Fibroblast of pulmonary artery (primary cell): ENCODE measurements around the gene LRRC32.
"Not testable (repeated sequence)": the region's sequence is repeated elsewhere in the genome, so short reads cannot be mapped to it uniquely, and the experiment has no call there.

Experiments
- DNase-seq: peaks from one replicate; pipeline ENCODE4 v3.0.0-alpha.2; 2010; ENCODE audit warnings: low read depth
- H3K4me3 ChIP-seq: replicated peaks from 2 replicates; pipeline ENCODE4 v1.5.1; 2011; ENCODE audit warnings: low read depth, mild to moderate bottlenecking, control low read depth, low read length, moderate library complexity
- CTCF ChIP-seq: IDR thresholded peaks from 2 replicates; pipeline ENCODE4 v1.5.1; 2011; ENCODE audit warnings: mild to moderate bottlenecking, control low read depth, low read length, inconsistent platforms; ENCODE audit errors: missing control alignments

The LRRC32 gene

GRCh38 chr11:76644591-76644990 lies 26.0 kb downstream of the LRRC32 start:
- DNase-seq, result no peak
- no peak overlapping the region for H3K4me3 ChIP-seq
- TF ChIP-seq CTCF, result no peak

GRCh38 chr11:76643711-76644110 lies 26.8 kb downstream of the LRRC32 start:
- not testable (repeated sequence) for DNase-seq, H3K4me3 ChIP-seq

GRCh38 chr11:76642341-76642740 lies 28.2 kb downstream of the LRRC32 start:
- TF ChIP-seq CTCF, result no peak
- no peak overlapping the region for H3K4me3 ChIP-seq
- DNase-seq, result no peak

DNA sequence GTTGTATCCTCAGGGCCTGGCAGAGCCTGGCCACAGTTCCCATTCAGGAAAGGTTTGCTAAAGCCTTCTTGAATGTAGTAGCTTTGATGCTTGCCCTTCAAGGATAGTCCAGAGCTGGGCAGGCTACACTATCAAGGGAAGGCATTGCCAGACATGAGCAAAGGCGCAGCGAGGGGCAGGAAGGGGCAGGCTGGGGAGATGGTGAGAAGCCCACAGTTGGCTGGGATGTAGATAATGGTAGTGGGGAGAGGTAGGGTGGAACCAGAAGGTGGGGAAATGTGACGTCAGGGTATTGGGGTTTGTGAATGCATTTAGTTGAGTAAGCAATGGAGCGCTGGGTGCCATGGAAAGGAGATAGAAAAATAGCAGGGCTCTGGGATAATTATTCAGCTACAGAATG lies 28.6 kb downstream of the LRRC32 start:
- no peak for DNase-seq
- no peak for TF ChIP-seq CTCF
- no peak overlapping the region for H3K4me3 ChIP-seq

DNA sequence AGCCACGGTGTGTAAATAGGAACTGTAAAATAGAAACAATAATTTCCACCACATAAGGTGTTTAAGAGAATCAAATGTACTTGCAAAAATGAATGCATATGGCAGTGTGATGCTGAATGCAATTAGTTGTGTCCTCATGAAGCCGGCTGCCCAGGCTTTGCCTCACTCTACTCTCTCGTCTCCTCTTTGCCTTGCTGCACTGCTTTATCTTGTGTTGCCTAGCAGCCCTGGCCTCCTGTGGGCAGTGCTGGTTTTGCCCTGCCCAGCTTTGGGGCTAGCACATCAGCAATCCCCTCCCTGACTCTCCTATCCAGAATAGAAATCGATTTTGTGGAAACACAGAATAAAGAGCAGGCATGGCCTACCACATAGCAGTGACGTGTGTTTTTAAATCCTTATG lies 30.0 kb downstream of the LRRC32 start:
- TF ChIP-seq CTCF, result no peak
- no peak overlapping the region for H3K4me3 ChIP-seq
- DNase-seq, result no peak

GRCh38 chr11:76639621-76640020 lies 30.9 kb downstream of the LRRC32 start:
- no peak for DNase-seq
- TF ChIP-seq CTCF, result no peak
- no peak overlapping the region for H3K4me3 ChIP-seq

GRCh38 chr11:76638270-76639197 lies 32.0 kb downstream of the LRRC32 start:
- no peak for TF ChIP-seq CTCF
- DNase-seq, result no peak
- no peak overlapping the region for H3K4me3 ChIP-seq
